Measurements from ENCODE around the gene KIF5B. TPM values are rescaled to one million over a fixed set of nuclear protein-coding genes. Genes with fewer than 3 reads are reported as not detected.

The KIF5B gene
- total and polyA plus RNA-seq, 4 donors = 37.6 to 121 (median 68.0) TPM

DNA sequence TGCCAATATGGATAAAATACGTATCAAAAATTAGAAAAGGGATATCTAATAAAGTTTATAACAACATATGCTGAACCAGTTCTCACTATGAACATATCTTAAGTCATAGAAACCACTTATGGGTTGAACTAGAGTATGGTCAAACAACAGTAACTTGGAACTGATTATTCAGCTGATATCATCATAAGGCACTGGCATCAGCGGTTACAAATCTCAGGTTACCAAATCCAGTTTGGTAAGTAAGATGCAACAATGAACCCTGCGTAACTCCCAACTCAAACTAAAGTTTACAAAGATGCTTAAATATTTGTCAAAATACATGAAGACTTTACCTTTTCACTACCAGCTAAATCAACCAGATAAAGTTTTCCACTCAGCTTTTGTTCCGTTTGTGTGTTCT, 19.3 kb downstream of the KIF5B start:
- H3K4me3 ChIP-seq = no peak overlapping the region
- peaks cover 8 to 41% (median 20%) of the 10 kb centered on the region in 4 donors for H3K36me3 ChIP-seq (ENCODE audit: control insufficient read depth in 4 of 4, insufficient read depth in 4 of 4, low read length in 4 of 4)
- H3K27me3 ChIP-seq (ENCODE audit: control insufficient read depth in 3 of 3, insufficient read depth in 3 of 3, low read length in 2 of 3) = no peaks in the 10 kb centered on the region
- DNase-seq = no peak
- H3K4me1 ChIP-seq (ENCODE audit: control insufficient read depth in 5 of 5, insufficient read depth in 5 of 5, low read length in 5 of 5) = peaks cover 0 to 11% (median 0%) of the 10 kb centered on the region in 5 donors
- H3K27ac ChIP-seq (ENCODE audit: low read depth in 1 of 2, low read length in 1 of 2) = no peak overlapping the region
- no peak overlapping the region for H3K9ac ChIP-seq (ENCODE audit: insufficient read depth in 1 of 2, low read length in 2 of 2)
- 64 to 84% methylated on average over 4 of the region's 4 CpGs for WGBS, 2 donors
- ATAC-seq (ENCODE audit: insufficient read depth, low FRiP score) = no peak
- H3K9me3 ChIP-seq (ENCODE audit: control insufficient read depth in 4 of 4, insufficient read depth in 3 of 4, low read length in 3 of 4) = no peaks in the 10 kb centered on the region
- TF ChIP-seq, protein P1, sequence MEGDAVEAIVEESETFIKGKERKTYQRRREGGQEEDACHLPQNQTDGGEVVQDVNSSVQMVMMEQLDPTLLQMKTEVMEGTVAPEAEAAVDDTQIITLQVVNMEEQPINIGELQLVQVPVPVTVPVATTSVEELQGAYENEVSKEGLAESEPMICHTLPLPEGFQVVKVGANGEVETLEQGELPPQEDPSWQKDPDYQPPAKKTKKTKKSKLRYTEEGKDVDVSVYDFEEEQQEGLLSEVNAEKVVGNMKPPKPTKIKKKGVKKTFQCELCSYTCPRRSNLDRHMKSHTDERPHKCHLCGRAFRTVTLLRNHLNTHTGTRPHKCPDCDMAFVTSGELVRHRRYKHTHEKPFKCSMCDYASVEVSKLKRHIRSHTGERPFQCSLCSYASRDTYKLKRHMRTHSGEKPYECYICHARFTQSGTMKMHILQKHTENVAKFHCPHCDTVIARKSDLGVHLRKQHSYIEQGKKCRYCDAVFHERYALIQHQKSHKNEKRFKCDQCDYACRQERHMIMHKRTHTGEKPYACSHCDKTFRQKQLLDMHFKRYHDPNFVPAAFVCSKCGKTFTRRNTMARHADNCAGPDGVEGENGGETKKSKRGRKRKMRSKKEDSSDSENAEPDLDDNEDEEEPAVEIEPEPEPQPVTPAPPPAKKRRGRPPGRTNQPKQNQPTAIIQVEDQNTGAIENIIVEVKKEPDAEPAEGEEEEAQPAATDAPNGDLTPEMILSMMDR (IDR thresholded peaks at IDR 0.05; ENCODE audit: control extremely low read depth, extremely low read depth) = no peak

DNA sequence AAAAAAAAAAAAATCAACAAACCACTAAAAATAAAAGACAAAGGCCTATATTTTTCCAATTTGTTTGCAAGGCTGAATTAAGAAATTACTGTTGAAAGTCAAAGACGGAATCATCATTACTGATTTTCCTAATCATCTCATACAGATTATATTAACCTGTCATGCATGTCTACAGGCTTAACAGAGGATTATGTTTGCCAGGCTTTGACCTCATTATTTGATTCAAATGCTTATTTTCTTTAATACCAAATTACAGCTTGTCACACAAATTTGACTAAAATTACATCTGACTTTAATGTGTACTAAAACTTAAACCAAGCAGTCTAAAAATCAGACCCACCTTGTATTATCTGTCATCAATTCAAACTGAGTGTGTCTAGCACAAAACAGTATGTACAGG, 21.2 kb downstream of the KIF5B start:
- Histone ChIP-seq H3K27ac (ENCODE audit: low read depth in 1 of 2, low read length in 1 of 2) (no peak overlapping the region), H3K36me3 (ENCODE audit: control insufficient read depth in 4 of 4, insufficient read depth in 4 of 4, low read length in 4 of 4) (peaks cover 10 to 49% (median 23%) of the 10 kb centered on the region in 4 donors), H3K9me3 (ENCODE audit: control insufficient read depth in 4 of 4, insufficient read depth in 3 of 4, low read length in 3 of 4) (no peaks in the 10 kb centered on the region), H3K9ac (ENCODE audit: insufficient read depth in 1 of 2, low read length in 2 of 2) (no peak overlapping the region), H3K4me3 (no peak overlapping the region), H3K4me1 (ENCODE audit: control insufficient read depth in 5 of 5, insufficient read depth in 5 of 5, low read length in 5 of 5) (peaks cover 0 to 7% (median 0%) of the 10 kb centered on the region in 5 donors), H3K27me3 (ENCODE audit: control insufficient read depth in 3 of 3, insufficient read depth in 3 of 3, low read length in 2 of 3) (no peaks in the 10 kb centered on the region)
- DNase-seq = no peak
- ATAC-seq (ENCODE audit: insufficient read depth, low FRiP score) = no peak
- WGBS, 2 donors = 97 to 98% methylated on average over 1 of the region's 1 CpG
- TF ChIP-seq, protein P1 (IDR thresholded peaks at IDR 0.05; ENCODE audit: control extremely low read depth, extremely low read depth) = no peak

DNA sequence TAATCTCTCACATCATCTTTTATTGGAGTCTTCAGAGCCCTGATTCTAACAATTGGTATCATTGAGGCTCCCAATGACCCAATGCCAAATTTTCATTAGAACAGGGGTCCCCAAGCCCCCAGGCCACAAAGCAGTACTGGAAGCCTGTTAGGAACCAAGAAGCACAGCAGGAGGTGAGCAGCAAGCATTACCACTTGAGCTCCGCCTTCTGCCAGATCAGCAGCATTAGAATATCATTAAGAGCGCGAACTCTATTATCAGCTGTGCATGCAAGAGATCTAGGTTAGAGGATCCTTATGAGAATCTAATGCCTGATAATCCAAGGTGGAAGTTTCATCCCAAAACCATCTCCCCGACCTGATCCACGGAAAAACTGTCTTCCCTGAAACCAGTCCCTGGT, 23.1 kb downstream of the KIF5B start:
- H3K27ac ChIP-seq (ENCODE audit: low read depth in 1 of 2, low read length in 1 of 2) = no peak overlapping the region
- no peaks in the 10 kb centered on the region for H3K9me3 ChIP-seq (ENCODE audit: control insufficient read depth in 4 of 4, insufficient read depth in 3 of 4, low read length in 3 of 4)
- DNase-seq = no peak
- no peak overlapping the region for H3K4me3 ChIP-seq
- TF ChIP-seq, protein P1 (IDR thresholded peaks at IDR 0.05; ENCODE audit: control extremely low read depth, extremely low read depth) = no peak
- H3K36me3 ChIP-seq (ENCODE audit: control insufficient read depth in 4 of 4, insufficient read depth in 4 of 4, low read length in 4 of 4) = peaks cover 14 to 63% (median 31%) of the 10 kb centered on the region in 4 donors
- H3K4me1 ChIP-seq (ENCODE audit: control insufficient read depth in 5 of 5, insufficient read depth in 5 of 5, low read length in 5 of 5) = no peaks in the 10 kb centered on the region
- WGBS, 2 donors = 87 to 95% methylated on average over 5 of the region's 5 CpGs
- no peaks in the 10 kb centered on the region for H3K27me3 ChIP-seq (ENCODE audit: control insufficient read depth in 3 of 3, insufficient read depth in 3 of 3, low read length in 2 of 3)
- H3K9ac ChIP-seq (ENCODE audit: insufficient read depth in 1 of 2, low read length in 2 of 2) = no peak overlapping the region
- ATAC-seq (ENCODE audit: insufficient read depth, low FRiP score) = no peak

GRCh38 chr10:32031920-32032319, 24.3 kb downstream of the KIF5B start:
- DNase-seq (no peak), ATAC-seq (ENCODE audit: insufficient read depth, low FRiP score) (no peak)
- no peak overlapping the region for H3K9ac ChIP-seq (ENCODE audit: insufficient read depth in 1 of 2, low read length in 2 of 2)
- no peak overlapping the region for H3K27ac ChIP-seq (ENCODE audit: low read depth in 1 of 2, low read length in 1 of 2)
- 93 to 97% methylated on average over 4 of the region's 4 CpGs for WGBS, 2 donors
- TF ChIP-seq, protein P1 (IDR thresholded peaks at IDR 0.05; ENCODE audit: control extremely low read depth, extremely low read depth) = no peak
- H3K27me3 ChIP-seq (ENCODE audit: control insufficient read depth in 3 of 3, insufficient read depth in 3 of 3, low read length in 2 of 3) = no peaks in the 10 kb centered on the region
- no peaks in the 10 kb centered on the region for H3K9me3 ChIP-seq (ENCODE audit: control insufficient read depth in 4 of 4, insufficient read depth in 3 of 4, low read length in 3 of 4)
- H3K4me3 ChIP-seq = no peak overlapping the region
- H3K4me1 ChIP-seq (ENCODE audit: control insufficient read depth in 5 of 5, insufficient read depth in 5 of 5, low read length in 5 of 5) = no peaks in the 10 kb centered on the region
- peaks cover 20 to 67% (median 34%) of the 10 kb centered on the region in 4 donors for H3K36me3 ChIP-seq (ENCODE audit: control insufficient read depth in 4 of 4, insufficient read depth in 4 of 4, low read length in 4 of 4)

Data from lung (tissue), 12 donors.